HG02623 (cell line): ENCODE measurements around the gene KRT7.

ENCODE experiments used
- ATAC-seq: cut with Tn5 transposase; IDR thresholded peaks from one replicate; pipeline ENCODE4 v1.9.1; 2021; ENCODE audit warnings: moderate library complexity; ENCODE audit not compliant: unreplicated experiment

The KRT7 gene

DNA sequence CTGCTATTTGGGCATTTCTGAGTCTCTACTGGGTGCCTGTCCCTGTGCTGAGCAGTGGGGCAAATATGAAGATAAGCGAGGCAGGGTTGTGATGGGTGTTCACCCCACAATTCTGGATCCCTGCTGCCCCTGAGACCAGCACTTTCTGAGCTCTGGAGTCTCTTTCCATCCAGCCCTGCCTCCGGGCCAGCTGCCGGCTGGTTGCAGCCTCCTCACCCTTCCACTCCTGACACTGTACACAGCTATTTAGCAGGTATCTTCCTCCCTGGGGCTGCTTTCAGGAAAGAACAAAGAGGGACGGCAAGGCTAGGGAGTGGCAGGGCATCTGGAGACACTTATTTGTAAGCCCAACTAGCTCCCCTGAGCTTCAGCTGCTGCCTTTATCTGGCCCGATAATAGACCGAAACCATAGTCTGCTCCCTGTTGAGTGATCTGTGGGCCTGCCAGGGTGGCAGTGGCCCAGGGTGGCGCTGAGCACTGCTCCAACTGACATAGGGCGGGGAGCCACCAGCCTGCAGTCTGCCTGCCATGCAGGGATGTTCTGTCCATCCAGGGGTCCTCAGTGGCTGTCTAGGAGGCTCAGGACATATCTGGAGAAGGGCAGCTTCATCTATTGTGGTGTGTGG lies 33.6 kb upstream of the KRT7 start:
- ATAC-seq, result no peak

DNA sequence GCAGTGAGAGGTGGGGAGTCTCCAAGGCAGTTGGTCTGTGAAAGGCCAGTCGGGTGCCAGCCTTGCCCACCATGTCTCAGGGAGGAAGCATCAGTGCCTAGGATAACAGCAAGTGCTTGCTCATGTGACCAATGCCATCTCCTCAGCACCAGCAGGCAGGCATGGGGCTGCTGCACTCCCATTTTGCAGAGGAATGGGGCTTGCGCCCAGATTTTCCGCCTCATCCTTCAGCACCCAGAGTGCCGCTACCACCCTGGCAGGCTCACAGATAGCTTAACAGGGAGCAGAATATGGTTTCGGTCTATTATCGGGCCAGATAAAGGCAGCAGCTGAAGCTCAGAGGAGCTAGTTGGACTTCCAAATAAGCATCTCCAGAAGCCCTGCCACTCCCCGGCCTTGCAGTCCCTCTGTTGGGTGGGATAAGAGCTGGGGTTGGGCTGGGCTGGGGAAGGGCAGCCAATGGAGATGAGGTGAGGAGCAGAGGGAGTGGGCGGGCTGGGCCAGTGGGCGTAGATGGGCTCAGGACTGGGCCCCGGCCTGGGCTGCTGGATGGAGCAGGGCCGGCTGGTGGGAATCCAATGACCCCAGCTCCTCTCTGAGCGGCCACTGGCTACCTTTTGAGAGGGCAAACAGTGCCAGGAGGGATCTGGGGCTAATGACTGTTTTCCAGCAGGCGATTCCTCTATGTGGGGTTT lies 32.8 kb upstream of the KRT7 start:
- ATAC-seq, result no peak

DNA sequence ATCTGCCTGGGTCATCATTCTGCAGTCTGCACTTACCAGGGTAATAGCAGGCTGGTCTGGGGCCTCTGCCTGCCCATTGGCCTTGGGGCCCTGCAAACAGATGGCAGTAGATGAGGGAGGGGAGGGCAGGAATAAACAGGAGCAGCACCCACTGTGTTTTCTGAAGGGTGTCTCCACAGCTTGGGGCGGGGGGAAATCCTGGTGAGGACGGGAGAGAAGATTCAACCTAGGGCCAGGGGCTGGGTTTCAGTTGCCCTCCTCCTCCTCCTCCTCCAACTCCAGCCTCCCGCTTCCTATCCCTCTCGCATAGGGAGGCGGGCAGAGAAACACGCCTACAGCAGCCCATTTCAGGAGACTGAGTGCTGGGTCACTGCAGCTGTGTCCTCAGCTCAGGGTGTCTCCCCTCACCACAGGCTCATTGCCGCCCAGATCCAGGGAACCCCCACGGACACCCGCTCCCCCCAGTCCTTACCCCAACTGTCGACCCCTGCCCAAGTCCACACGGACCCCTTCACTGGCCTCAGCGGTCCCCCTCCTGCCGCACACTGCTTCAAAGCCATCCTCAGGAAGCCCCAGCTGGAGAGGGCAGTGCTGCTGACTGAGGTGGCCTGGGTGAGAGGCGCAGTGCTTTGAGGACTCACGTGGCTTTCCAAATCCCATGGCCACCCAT lies 32.1 kb upstream of the KRT7 start:
- ATAC-seq, result no peak

DNA sequence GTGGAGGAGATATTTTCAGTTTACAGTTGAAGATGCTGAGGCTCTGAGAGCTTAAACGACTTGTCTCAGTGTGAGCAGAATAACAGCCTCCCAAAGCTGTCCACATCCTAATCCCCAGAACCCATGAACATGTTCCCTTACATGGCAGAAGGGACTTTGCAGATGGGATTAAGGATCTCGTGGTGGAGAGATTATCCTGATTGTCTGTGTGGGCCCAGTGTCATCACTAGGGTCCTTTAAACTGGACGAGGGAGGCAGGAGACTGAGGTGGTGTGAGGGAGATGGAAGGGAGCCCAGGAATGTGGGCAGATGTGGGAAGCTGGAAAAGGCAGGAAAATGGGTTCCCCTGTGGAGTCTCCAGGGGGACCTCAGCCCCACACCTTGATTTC lies 31.6 kb upstream of the KRT7 start:
- ATAC-seq, result no peak

DNA sequence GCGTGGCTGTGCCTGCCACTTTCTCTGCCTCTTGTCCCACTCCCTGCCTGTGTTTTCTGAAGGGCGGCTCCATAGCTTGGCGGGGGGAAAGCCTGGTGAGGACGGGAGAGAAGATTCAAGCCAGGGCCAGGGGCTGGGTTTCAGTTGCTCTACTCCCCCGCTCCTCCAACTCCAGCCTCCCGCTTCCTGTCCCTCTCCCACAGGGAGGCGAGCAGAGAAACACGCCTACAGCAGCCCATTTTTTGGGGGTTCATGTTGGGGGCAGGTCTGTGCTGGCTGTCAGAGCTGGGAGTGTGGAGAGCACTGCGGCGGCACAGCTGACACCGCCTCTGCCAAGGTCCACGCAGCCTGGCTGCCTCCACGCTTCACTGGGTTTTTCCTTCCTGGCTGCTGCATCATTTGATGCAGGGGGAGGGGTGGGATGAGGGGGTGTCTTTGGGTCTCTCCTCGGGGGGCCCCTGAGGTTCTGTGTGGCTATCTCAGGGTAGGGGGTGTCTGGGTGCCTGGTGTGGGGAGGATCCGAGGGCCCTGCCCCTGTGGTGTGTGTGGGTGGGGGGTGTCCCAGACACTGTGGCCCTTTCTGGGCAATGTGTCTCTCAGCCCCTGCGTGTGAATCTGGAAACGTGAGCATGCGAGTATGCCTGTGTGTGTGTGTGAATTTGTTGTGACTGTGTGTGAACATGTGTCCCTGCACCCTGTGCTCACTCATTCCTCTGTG lies 30.5 kb upstream of the KRT7 start:
- no peak for ATAC-seq

DNA sequence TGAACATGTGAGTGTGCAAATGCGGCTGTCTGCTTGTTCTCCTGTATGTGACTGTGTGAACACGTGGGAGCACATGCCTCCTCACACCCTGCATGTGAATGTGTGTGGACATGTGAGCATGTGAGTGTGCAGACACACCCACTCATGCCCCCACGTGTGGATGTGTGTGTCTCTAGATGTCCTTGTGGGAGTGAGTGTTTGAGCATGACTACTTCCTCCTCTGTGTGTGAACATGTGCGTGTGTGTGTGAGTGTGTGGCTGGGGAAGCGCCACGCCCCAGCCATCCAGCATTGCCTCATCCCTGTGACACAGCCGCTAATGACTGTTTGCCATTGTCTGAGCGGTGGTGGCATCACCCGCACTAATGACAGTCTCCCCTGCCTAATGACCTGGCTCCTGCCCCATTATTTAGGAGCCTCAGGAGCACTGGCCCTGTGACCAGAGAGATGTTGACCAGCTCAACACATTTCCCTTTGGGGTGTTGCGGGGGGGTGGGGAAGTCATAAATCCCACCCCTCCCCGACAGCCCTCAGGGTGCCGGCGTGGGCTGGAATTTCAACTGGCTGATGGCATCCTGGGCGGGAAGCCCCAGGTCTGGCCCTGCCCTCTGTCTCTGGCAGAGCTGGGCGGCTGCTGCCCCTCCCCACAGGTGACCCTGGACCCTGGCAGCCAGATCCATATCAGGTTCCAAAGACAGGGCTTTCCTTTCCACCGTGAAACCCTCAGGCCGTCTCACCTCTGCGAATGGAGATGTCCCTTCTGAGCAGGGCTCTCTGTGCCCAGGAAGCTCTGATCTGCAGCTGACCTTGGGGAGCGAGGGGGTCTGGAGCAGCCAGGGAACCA lies 29.7 kb upstream of the KRT7 start:
- ATAC-seq, result no peak

DNA sequence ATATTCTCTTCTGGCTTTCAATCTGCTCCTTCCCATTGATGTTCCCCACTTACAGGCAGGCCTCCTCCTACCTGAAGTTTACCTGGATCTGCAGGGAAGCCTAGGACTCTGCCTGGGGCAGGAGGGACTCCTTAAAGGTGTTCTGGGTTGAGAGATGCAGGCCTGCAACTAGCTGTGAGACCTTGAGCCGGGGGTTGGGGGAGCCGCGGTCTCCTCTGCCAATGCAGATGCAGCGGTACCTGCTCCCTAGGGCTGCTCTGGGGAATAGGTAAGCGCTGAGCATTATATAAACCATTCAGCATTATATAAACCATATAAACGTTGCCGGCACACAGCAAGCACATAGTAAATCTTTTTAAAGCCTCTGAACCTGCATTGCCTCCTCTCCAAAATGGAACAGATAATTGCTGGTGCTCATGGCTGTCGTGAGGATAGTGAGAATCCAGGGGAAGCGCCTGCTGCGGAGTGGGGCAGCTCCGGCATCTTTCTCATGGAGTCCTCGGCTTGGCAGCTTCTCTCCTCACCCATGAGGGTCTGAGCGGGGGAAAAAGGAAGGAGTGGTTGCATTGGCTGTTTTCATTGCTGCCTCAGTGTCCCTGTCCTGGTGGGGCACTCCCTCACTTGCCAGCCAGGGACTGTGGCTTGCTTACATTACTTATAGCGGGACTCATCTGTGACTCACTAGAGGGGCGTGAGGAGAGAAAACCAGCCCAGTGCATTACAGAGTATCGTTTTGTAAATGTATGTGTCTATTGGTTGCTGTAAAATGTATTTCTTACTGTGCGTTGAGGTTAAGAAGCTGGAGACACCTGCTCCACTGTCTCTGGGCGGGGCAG lies 28.7 kb upstream of the KRT7 start:
- ATAC-seq, result no peak

DNA sequence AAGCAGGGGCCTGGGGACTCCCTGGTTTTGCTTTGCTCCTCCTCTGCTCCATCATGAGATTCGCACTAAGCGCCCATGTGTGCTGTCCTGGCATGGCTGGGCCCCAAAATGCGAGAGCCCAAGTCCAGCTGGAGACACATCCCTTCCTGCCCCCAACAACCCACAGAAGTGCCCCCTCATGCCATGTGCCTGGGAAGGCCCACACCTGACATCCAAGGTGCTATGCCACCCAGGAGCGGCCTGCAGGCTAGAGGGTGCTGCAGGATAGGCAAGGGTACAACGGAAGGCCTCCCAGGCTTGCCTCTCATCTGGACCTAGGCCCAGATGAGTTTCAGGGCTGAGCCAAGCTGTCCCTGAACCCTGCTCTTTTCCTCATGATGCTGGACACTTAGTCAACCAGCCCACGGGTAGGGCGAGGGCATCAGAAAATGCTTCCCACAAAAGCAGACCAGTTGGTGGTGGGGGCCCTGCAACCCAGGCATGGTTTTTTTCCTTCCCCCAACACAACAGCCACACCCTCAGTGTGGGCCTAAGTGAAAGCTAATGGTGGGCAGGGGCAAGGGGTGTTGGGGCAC lies 28.0 kb upstream of the KRT7 start:
- ATAC-seq, result no peak

DNA sequence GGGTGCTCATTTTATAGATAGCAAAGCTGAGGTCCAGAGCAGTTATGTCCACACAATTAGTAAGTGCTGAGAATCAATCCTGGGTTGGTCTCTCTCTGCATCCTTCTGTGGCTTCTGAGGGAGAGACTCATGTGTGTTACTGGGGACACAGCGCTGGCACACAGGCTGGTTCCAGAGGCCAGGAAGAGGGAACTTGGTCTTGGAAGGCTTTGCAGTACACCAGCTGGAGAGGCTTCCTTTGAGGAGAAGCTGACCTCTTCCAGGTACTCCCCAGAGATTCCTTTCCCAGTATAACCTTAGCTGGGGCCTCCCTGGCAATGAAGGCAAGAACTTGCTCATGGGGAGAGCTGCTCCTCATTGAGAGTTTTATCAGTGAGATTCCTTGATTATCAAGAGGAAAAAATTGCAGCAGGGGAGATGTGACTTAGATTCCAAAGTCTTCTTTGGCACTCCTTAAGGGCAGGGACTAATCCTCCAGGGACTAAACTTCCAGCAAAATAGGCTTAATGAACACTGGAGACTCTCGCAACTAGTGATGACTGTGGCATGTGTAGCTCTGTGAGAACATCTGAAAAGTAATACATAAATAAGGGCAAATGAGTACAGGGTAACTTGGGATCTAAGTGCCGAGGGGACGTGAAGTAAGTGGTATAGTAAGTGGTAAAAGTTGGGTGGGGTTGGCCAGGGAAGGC lies 27.3 kb upstream of the KRT7 start:
- no peak for ATAC-seq

DNA sequence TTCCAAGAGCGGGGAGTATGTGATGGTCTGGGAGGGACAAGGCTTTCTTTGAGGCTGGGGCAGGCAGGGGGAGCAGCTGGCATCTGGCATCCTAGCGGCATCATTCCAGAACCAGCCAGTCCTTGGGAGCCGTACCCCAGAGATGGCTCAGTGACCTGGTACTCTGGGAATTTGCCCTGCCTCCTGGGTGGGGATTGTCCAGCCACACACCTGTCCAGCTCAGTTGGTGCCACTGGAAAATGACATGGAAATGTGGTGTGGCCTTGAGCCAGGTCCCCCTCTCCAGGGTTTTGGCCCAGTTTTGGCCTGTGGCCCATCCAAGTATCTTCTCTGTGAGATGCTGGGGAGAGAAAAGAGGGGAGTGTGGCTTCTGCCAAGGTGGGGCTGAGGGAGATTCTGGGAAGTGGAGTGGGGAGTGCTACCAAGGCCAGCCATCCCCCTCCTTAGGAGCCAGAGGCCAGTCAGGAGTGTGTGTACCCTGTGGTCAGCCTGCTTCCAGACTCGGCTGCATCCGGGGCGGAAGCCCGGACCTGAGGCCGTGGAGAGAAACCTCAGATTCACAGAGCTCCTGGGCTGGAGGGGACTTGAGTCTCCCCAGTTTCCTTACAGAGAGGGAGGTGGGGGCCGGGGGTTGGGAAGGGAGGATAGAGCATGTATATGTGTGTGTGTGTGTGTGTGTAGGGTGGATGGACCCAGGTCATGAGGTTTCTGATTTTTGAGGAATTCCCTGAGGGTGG lies 26.6 kb upstream of the KRT7 start:
- no peak for ATAC-seq

DNA sequence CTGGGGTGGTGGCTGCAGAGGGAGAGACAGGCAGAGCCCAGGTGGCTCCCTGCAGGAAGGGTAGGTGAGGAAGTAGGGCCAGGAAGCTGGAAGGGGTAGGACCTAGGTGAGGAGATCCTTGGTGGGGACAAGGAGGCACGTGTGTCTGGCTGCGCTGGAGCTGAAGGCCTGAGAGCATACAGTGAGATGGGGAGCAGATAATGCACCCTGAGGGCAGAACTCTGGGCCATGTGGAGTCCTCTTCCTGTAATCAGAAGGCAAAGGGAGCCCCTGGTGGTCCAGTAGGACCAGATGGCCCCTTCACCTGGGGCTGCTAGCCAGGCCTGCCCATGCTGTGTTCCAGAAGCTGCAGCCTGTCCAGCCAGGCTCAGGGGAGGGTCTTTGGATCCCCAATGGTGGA lies 25.9 kb upstream of the KRT7 start:
- ATAC-seq, result no peak

DNA sequence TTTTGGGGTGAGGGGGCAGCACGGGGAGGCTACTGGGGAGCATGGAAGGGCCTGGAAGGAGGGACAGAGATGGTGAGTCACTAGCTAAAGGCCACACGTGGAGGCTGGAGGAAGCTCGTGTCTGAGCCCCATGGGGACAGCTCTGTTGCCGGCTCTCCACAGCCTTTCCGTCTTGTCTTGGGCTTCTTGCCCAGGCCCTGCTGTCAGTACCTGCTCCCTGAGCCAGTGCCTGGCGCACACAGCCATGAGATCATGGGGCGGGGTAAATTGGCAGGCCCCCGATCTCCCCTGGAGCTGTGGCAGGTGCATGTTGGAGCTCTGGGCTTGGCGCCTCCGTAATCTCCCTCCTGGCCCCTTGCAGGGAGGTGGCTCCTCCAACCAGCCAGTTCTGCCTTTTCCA lies 25.1 kb upstream of the KRT7 start:
- ATAC-seq, result no peak

DNA sequence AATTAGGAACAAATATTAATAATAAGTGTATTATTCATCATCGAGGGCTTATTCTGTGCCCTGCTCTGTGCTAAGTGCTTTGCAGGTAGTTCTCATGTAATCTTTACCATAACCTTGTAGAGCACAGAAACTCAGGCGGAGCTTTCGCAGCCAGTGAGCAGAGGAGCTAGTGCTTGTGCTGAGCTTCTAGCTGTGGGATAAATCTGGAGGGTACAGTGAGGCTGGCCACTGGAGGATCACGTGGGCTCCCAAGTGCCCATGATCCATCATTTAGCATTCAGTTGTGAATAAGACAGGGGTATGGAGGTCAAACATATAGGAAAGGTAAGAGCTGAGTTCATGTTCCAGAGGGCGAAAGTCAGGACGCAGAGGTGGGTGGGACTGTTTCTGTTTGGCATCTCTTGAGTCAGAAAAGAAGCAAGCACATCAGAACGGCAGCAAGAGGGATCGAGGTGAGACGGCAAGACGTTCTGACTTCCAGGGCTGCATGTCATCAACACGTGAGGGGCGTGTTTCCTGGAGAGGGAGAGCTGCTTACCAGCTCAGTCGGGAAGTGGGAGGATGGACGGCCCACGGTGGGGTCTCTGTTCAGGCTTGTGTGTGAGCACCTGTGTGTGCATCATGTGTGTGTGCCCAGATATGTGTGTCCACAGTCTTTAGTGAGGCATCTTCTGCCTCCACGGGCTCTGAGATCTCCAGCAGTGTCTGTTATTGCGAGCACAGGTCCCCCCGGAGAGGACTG lies 24.4 kb upstream of the KRT7 start:
- ATAC-seq, result no peak

DNA sequence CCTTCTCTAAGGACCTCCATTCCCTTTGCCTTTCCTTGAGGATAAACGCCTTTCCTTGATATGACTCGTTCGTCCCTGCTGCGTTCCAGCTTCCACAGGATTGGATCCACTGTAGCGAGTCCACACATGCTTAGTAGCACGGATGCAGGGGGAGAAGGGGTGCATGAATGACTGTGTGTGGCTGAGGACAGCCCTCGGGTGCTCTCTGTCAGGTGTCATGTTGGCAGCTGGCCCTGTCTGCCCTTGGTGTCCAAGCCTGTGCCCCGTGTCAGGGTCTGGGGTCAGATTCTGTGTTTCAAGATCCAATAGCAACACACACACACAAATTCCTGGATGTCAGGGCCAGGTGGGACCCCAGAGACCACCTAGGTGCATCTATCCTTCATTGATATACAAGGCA lies 23.7 kb upstream of the KRT7 start:
- ATAC-seq, result no peak

DNA sequence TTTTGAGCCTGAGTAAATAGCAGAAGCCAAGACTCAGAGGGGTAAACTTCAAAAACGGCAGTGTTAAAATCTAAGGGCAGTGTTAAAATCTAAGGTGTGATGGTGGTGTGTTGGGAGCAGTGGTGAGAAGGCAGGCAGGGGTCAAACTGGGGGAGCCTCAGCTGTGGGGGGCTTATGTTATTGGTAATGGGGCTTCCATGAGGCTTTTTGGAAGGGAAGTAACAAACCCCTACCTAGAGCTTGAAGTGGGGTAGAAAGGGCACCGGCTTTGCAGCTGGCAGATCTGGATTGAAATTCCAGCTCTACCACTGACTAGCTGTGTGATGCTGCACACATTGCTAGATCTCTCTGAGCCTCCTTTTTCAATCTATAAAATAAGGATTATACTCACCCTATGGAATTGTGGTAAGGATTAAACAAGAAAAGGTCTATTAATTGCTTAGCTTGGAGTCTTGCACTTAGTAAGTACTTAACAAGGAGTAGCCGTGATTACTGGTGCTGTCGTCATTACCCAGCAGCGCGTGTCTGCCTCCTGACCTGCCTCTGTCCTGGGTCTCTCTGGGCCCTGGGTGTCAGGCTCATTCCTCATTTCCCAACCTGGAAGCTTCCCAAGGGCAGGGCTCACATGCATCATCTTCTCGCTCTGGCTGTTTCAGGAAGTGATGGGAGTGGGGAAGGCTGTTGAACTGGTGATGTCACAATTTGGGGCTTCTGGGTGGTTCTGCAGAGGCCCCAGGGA lies 22.7 kb upstream of the KRT7 start:
- ATAC-seq, result no peak

DNA sequence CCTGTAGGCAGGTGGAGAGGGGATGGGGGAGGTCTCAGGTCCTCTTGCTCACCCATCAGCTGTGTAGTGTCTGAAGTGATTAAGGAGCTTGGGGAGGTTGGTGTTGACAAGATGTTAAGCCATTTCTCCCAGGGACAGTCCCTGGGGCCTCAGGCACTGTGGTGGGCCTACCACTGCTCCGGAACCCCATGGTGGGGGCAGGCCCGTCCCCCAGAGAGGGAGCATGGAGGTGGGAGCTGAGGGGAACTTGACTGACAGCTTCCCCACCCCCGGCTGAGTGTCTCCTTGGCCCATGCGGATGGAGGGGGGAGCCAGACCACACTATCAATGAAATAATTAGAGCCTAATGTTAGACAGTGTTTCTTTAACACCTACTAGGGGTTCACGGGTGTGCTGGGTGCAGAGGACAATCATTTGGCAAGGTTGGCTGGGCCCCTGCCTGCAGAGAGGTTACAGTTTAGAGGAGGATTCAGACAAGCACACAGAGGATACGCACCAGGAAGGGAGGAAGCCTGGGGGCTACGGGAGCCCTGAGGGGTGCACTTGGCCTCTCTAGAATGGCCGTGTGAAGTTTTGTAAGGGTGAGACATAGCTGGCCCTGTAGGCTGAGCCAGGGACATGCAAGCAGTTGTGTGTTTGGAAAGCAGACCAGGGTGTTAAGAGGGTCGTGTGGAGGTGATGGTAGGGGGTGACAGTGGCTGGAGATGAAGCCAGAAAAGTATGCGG lies 22.0 kb upstream of the KRT7 start:
- ATAC-seq, result no peak
